Measurements from ENCODE around the gene PSD. TPM values are rescaled to one million over a fixed set of nuclear protein-coding genes. Genes with fewer than 3 reads are reported as not detected.

PSD gene
- total and polyA plus RNA-seq, 9 of the 15 experiments (the other 6 are each of a cell fraction or from before 2014, with no cell fraction given), result 0.11 to 1.7 (median 0.54) TPM; not detected in 2

- peak; percentile 37 to 76; a peak in 3 of 4 replicates for TF ChIP-seq MNT (conservative IDR thresholded peaks at IDR 0.05)
- TF ChIP-seq CTBP1 (IDR thresholded peaks at IDR 0.05; ENCODE audit: borderline replicate concordance), result peak; percentile 63; the same call in 1 of the 2 replicates
- TF ChIP-seq CCAR2 (IDR thresholded peaks at IDR 0.05; ENCODE audit: low read depth, low read length), result no peak
- TF ChIP-seq TRIM24 (IDR thresholded peaks at IDR 0.05), result peak in 1 of 2 experiments; percentile 97; a peak in 2 of 4 replicates
- no peak for TF ChIP-seq THAP7 (CRISPR knock-in tag; IDR thresholded peaks at IDR 0.05)
- peak; percentile 95 for TF ChIP-seq ZBTB2 (IDR thresholded peaks at IDR 0.05)
- no peak for TF ChIP-seq MLX (CRISPR knock-in tag; conservative IDR thresholded peaks at IDR 0.05)
- peak; percentile 97 for TF ChIP-seq XRCC5 (IDR thresholded peaks at IDR 0.05; ENCODE audit: low read depth, low read length)
- TF ChIP-seq MIER1 (IDR thresholded peaks at IDR 0.05; ENCODE audit: low read depth), result no peak; the same call in 1 of the 2 replicates
- TF ChIP-seq NELFE (IDR thresholded peaks at IDR 0.05; ENCODE audit: insufficient read depth, insufficient read length), result no peak
- no peak for TF ChIP-seq CUX1 (CRISPR knock-in tag; IDR thresholded peaks at IDR 0.05)
- no peak for TF ChIP-seq CREB3 (tag; conservative IDR thresholded peaks at IDR 0.05; ENCODE audit: low read depth)
- peak; percentile 72 for TF ChIP-seq POLR2G (IDR thresholded peaks at IDR 0.05; ENCODE audit: low read depth, low read length)
- 0 out of 2 replicates have a peak, but pooled peaks have one; percentile 30 for TF ChIP-seq ELF2 (CRISPR knock-in tag; IDR thresholded peaks at IDR 0.05)
These were observed 2.3 kb upstream of the PSD start, which contains the start of gene FBXL15 (continued) for GRCh38 chr10:102420714-102421506.
